Skin of body (tissue), 3 donors: ENCODE measurements around the gene OSBP. TPM values are rescaled to one million over a fixed set of nuclear protein-coding genes. Genes with fewer than 3 reads are reported as not detected.
"Not testable (repeated sequence)": the region's sequence is repeated elsewhere in the genome, so short reads cannot be mapped to it uniquely, and the experiment has no call there.

Experiments used
- DNase-seq: peaks from one replicate; lab custom pipeline; 2025; lab: John Stamatoyannopoulos, UW
- small RNA-seq: library from RNA; depleted of rRNA; stranded (forward); fragments of <200 nt; gene quantifications from one replicate; pipeline ENCODE3, GENCODE V24; 2014; ENCODE audit warnings: low replicate concordance
- total RNA-seq: library from RNA; depleted of rRNA; stranded (reverse); fragments of >200 nt; gene quantifications from one replicate; pipeline ENCODE4 v1.2.3, GENCODE V29; 2014

OSBP gene
- total RNA-seq, 1 donor from 2014 or later, result 35.8 TPM

- no peak for DNase-seq
Measured at GRCh38 chr11:59553323-59553722, 62.3 kb downstream of the OSBP start.

GRCh38 chr11:59552844-59553243 lies 62.7 kb downstream of the OSBP start:
- no peak for DNase-seq

- peak; percentile 53 for DNase-seq
Measured at GRCh38 chr11:59551659-59552521, 63.7 kb downstream of the OSBP start.

GRCh38 chr11:59550842-59551658 lies 64.5 kb downstream of the OSBP start:
- peak; percentile 90 for DNase-seq

- peak; percentile 90 for DNase-seq
Measured at GRCh38 chr11:59550368-59550841, 65.2 kb downstream of the OSBP start.

GRCh38 chr11:59548309-59548656 lies 67.3 kb downstream of the OSBP start:
- no peak for DNase-seq

GRCh38 chr11:59547605-59548308 lies 67.8 kb downstream of the OSBP start:
- not testable (repeated sequence) for DNase-seq

GRCh38 chr11:59545179-59546020 lies 70.2 kb downstream of the OSBP start:
- DNase-seq, result no peak

GRCh38 chr11:59544869-59545178 lies 70.8 kb downstream of the OSBP start:
- no peak for DNase-seq

- DNase-seq, result not testable (repeated sequence)
Measured at GRCh38 chr11:59543713-59544112, 71.9 kb downstream of the OSBP start.

GRCh38 chr11:59542142-59542810 lies 73.3 kb downstream of the OSBP start:
- no peak for DNase-seq

- DNase-seq, result no peak
Measured at GRCh38 chr11:59534676-59535075, 80.9 kb downstream of the OSBP start.

GRCh38 chr11:59532620-59533019 lies 83.0 kb downstream of the OSBP start:
- no peak for DNase-seq

- no peak for DNase-seq
Measured at GRCh38 chr11:59528711-59529110, 86.9 kb downstream of the OSBP start.

Small RNA genes within 50 kb of the gene (small RNA-seq; reads per million reads assigned to genes)
- gene MIR3162, result not detected

Other genes starting within 250 kb of the OSBP start
- gene OR5A2, start 189.4 kb downstream of the OSBP start, total RNA-seq, result not detected
- gene OR5A1, start 179.3 kb downstream of the OSBP start, total RNA-seq, result not detected
- gene OR4D6, start 158.8 kb downstream of the OSBP start, total RNA-seq, result not detected
- not detected for gene OR4D10, start 142.5 kb downstream of the OSBP start, total RNA-seq
- not detected for gene OR4D11, start 112.2 kb downstream of the OSBP start, total RNA-seq
- not detected for gene OR4D9, start 104.2 kb downstream of the OSBP start, total RNA-seq
- 9.5 TPM for gene PATL1, start 53.3 kb upstream of the OSBP start, total RNA-seq
- not detected for gene OR10V1, start 98.1 kb upstream of the OSBP start, total RNA-seq
- gene STX3, start 139.6 kb upstream of the OSBP start, total RNA-seq, result 19.5 TPM
- 24.7 TPM for gene MRPL16, start 195.0 kb upstream of the OSBP start, total RNA-seq
- not detected for gene CBLIF, start 229.7 kb upstream of the OSBP start, total RNA-seq